HG02678 (cell line): ENCODE results near the gene PDGFA.

ENCODE experiments used
- ATAC-seq: cut with Tn5 transposase; IDR thresholded peaks from one replicate; pipeline ENCODE4 v1.9.1; 2021; ENCODE audit warnings: mild to moderate bottlenecking, moderate library complexity; ENCODE audit not compliant: unreplicated experiment

Gene PDGFA

GRCh38 chr7:475951-476441, 43.6 kb downstream of the PDGFA start:
- no peak for ATAC-seq

GRCh38 chr7:475425-475728, 44.3 kb downstream of the PDGFA start:
- no peak for ATAC-seq

GRCh38 chr7:474605-475424, 44.8 kb downstream of the PDGFA start:
- no peak for ATAC-seq

GRCh38 chr7:473870-474604, 45.6 kb downstream of the PDGFA start:
- ATAC-seq = no peak

- ATAC-seq = no peak
Observed at GRCh38 chr7:473211-473734, 46.4 kb downstream of the PDGFA start.

GRCh38 chr7:472640-472957, 47.0 kb downstream of the PDGFA start:
- no peak for ATAC-seq

GRCh38 chr7:471866-472639, 47.6 kb downstream of the PDGFA start:
- ATAC-seq = no peak

- ATAC-seq = no peak
Observed at GRCh38 chr7:471191-471865, 48.3 kb downstream of the PDGFA start.

- no peak for ATAC-seq
Observed at GRCh38 chr7:469563-469961, 50.1 kb downstream of the PDGFA start.

GRCh38 chr7:468681-469562, 50.7 kb downstream of the PDGFA start:
- no peak for ATAC-seq

- no peak for ATAC-seq
Observed at GRCh38 chr7:467856-468545, 51.6 kb downstream of the PDGFA start.

- ATAC-seq = no peak
Observed at GRCh38 chr7:467393-467828, 52.2 kb downstream of the PDGFA start.

- no peak for ATAC-seq
Observed at GRCh38 chr7:466465-467191, 53.0 kb downstream of the PDGFA start.

- ATAC-seq = no peak
Observed at GRCh38 chr7:465710-466400, 53.8 kb downstream of the PDGFA start.

GRCh38 chr7:464454-465401, 54.9 kb downstream of the PDGFA start:
- ATAC-seq = no peak

GRCh38 chr7:463817-464453, 55.7 kb downstream of the PDGFA start:
- ATAC-seq = no peak
